Neural cell (in vitro differentiated cells): Measurements from ENCODE around the gene SEMA4F. TPM values are rescaled to one million over a fixed set of nuclear protein-coding genes. Genes with fewer than 3 reads are reported as not detected.

Source experiments
- H2AFZ ChIP-seq: fragments of 200-600, 300-800 bp; sonication (generic), shearing (Covaris generic); 2 replicates; pipeline ENCODE4 v1.6.0; 2014; ENCODE audit warnings: low read depth, mild to moderate bottlenecking, antibody characterized with exemption, low read length, moderate library complexity
- H3F3A ChIP-seq: fragments of 200-600 bp; shearing (Covaris generic); 2 replicates; pipeline ENCODE4 v1.6.1; 2016; ENCODE audit warnings: mild to moderate bottlenecking, moderate library complexity, mixed read lengths, antibody characterized with exemption, low read length; ENCODE audit not compliant: insufficient read depth, poor library complexity, severe bottlenecking
- H3K27ac ChIP-seq: fragments of 200-600, 300-800 bp; sonication (generic), shearing (Covaris generic); 2 replicates; pipeline ENCODE4 v1.5.1; 2014; ENCODE audit warnings: mild to moderate bottlenecking, low read length, moderate library complexity
- H3K27me3 ChIP-seq: fragments of 300-800, 200-600 bp; sonication (generic), shearing (Covaris generic); 2 replicates; pipeline ENCODE4 v1.6.0; 2014; ENCODE audit warnings: mild to moderate bottlenecking, low read depth, low read length, moderate library complexity; ENCODE audit not compliant: insufficient read depth
- H3K36me3 ChIP-seq: fragments of 300-800, 200-600 bp; sonication (generic), shearing (Covaris generic); 2 replicates; pipeline ENCODE4 v1.5.1; 2014; ENCODE audit warnings: mild to moderate bottlenecking, antibody characterized with exemption, low read length, moderate library complexity; ENCODE audit not compliant: insufficient read depth
- H3K4me2 ChIP-seq: fragments of 300-800, 200-600 bp; sonication (generic), shearing (Covaris generic); 2 replicates; pipeline ENCODE4 v1.6.0; 2014; ENCODE audit warnings: mild to moderate bottlenecking, low read length
- H3K4me3 ChIP-seq: fragments of 300-800, 200-600 bp; sonication (generic), shearing (Covaris generic); 2 replicates; pipeline ENCODE4 v1.5.1; 2014; ENCODE audit warnings: mild to moderate bottlenecking, low read length, moderate library complexity
- H3K79me2 ChIP-seq: fragments of 200-600 bp; shearing (Covaris generic); replicated peaks from 2 replicates; pipeline ENCODE4 v1.6.0; 2014; ENCODE audit warnings: mild to moderate bottlenecking, low read length, moderate library complexity; ENCODE audit not compliant: insufficient read depth
- H3K9ac ChIP-seq: fragments of 300-800, 200-600 bp; sonication (generic), shearing (Covaris generic); 2 replicates; pipeline ENCODE4 v1.6.1; 2016; ENCODE audit warnings: mild to moderate bottlenecking, low read length, mixed read lengths
- H3K9me2 ChIP-seq: fragments of 200-600 bp; shearing (Covaris generic); 2 replicates; pipeline ENCODE4 v1.6.1; 2016; ENCODE audit warnings: mild to moderate bottlenecking, low read length, mixed read lengths; ENCODE audit not compliant: insufficient read depth
- H3K9me3 ChIP-seq: fragments of 200-600, 300-800 bp; sonication (generic), shearing (Covaris generic); 2 replicates; pipeline ENCODE4 v1.6.1; 2016; ENCODE audit warnings: mild to moderate bottlenecking, mixed run types, low read length, moderate library complexity, mixed read lengths
- H4K20me1 ChIP-seq: fragments of 200-600 bp; shearing (Covaris generic); 2 replicates; pipeline ENCODE4 v1.6.1; 2016; ENCODE audit warnings: mild to moderate bottlenecking, mixed run types; ENCODE audit not compliant: insufficient read depth
- CTCF ChIP-seq: fragments of 450-650 bp; IDR thresholded peaks from 2 replicates; pipeline ENCODE4 v1.5.1; 2014; ENCODE audit warnings: antibody characterized with exemption, mild to moderate bottlenecking, moderate library complexity; ENCODE audit not compliant: poor library complexity, severe bottlenecking
- EP300 ChIP-seq: fragments of 450-650 bp; conservative IDR thresholded peaks from 2 replicates; pipeline ENCODE4 v1.6.1; 2014; ENCODE audit warnings: antibody characterized with exemption, mild to moderate bottlenecking, moderate library complexity; ENCODE audit not compliant: poor library complexity, severe bottlenecking
- EZH2 ChIP-seq: fragments of 200-600, 300-800 bp; shearing (Covaris generic), sonication (generic); IDR thresholded peaks from 2 replicates; pipeline ENCODE4 v1.6.1; 2014; ENCODE audit warnings: antibody characterized with exemption, low read length, borderline replicate concordance, mild to moderate bottlenecking; ENCODE audit not compliant: insufficient read depth, poor library complexity, severe bottlenecking
- MXI1 ChIP-seq: fragments of 450-650 bp; conservative IDR thresholded peaks from 2 replicates; pipeline ENCODE4 v1.6.1; 2014; ENCODE audit warnings: antibody characterized with exemption, mild to moderate bottlenecking; ENCODE audit not compliant: poor library complexity, severe bottlenecking
- POLR2AphosphoS5 ChIP-seq: IDR thresholded peaks from 2 replicates; pipeline ENCODE4 v1.6.1; 2012
- RAD21 ChIP-seq: fragments of 450-650 bp; conservative IDR thresholded peaks from 2 replicates; pipeline ENCODE4 v1.6.1; 2014; ENCODE audit warnings: antibody characterized with exemption, mild to moderate bottlenecking, moderate library complexity
- SMC3 ChIP-seq: fragments of 450-650 bp; conservative IDR thresholded peaks from 2 replicates; pipeline ENCODE4 v1.6.1; 2014; ENCODE audit warnings: antibody characterized with exemption, mild to moderate bottlenecking, moderate library complexity; ENCODE audit not compliant: poor library complexity
- TAF1 ChIP-seq: IDR thresholded peaks from 2 replicates; pipeline ENCODE4 v1.6.1; 2012; ENCODE audit warnings: low read depth
- polyA plus RNA-seq: library from polyadenylated mRNA; depleted of rRNA; stranded (reverse); fragments of >200 nt; gene quantifications from 2 replicates; pipeline ENCODE4 v1.2.3, GENCODE V29; 2014
- TF ChIP-seq, protein P1 (sequence below): IDR thresholded peaks from 2 replicates; pipeline ENCODE4 v1.6.1; 2012; ENCODE audit warnings: borderline replicate concordance

SEMA4F gene
- polyA plus RNA-seq, 1 donor from 2014 or later = 18.2 TPM

DNA sequence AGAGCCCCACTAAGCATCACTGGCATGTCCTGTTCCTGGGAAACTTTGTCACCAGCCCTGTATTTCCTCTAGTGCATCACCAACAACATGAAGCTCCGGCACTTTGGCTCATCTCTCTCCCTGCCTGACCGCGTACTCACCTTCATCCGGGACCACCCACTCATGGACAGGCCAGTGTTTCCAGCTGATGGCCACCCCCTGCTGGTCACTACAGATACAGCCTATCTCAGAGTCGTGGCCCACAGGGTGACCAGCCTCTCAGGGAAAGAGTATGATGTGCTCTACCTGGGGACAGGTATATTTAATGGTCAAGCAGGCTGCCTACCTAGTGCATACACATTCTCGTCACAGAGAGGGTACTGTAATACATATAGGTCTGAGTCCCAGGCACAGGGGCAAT lies 21.0 kb downstream of the SEMA4F start:
- Histone ChIP-seq H3K9me3 (no peaks in the 10 kb centered on the region), H3K27ac (no peak overlapping the region), H3K27me3 (no peaks in the 10 kb centered on the region), H3K9ac (no peak overlapping the region), H3K79me2 (no peaks in the 10 kb centered on the region), H4K20me1 (no peaks in the 10 kb centered on the region), H3K36me3 (peaks cover 9% of the 10 kb centered on the region), H2AFZ (no peak overlapping the region), H3K4me3 (no peak overlapping the region), H3K9me2 (no peaks in the 10 kb centered on the region), H3K4me2 (no peak overlapping the region), H3F3A (no peaks in the 10 kb centered on the region)
- TF ChIP-seq RAD21 (no peak), MXI1 (no peak), POLR2AphosphoS5 (no peak), EP300 (no peak), EZH2 (no peak), SMC3 (no peak), CTCF (no peak), TAF1 (no peak)
- TF ChIP-seq, protein P1, sequence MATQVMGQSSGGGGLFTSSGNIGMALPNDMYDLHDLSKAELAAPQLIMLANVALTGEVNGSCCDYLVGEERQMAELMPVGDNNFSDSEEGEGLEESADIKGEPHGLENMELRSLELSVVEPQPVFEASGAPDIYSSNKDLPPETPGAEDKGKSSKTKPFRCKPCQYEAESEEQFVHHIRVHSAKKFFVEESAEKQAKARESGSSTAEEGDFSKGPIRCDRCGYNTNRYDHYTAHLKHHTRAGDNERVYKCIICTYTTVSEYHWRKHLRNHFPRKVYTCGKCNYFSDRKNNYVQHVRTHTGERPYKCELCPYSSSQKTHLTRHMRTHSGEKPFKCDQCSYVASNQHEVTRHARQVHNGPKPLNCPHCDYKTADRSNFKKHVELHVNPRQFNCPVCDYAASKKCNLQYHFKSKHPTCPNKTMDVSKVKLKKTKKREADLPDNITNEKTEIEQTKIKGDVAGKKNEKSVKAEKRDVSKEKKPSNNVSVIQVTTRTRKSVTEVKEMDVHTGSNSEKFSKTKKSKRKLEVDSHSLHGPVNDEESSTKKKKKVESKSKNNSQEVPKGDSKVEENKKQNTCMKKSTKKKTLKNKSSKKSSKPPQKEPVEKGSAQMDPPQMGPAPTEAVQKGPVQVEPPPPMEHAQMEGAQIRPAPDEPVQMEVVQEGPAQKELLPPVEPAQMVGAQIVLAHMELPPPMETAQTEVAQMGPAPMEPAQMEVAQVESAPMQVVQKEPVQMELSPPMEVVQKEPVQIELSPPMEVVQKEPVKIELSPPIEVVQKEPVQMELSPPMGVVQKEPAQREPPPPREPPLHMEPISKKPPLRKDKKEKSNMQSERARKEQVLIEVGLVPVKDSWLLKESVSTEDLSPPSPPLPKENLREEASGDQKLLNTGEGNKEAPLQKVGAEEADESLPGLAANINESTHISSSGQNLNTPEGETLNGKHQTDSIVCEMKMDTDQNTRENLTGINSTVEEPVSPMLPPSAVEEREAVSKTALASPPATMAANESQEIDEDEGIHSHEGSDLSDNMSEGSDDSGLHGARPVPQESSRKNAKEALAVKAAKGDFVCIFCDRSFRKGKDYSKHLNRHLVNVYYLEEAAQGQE = no peak

- Histone ChIP-seq H4K20me1 (no peaks in the 10 kb centered on the region), H3F3A (no peaks in the 10 kb centered on the region), H3K9ac (no peak overlapping the region), H3K27me3 (no peaks in the 10 kb centered on the region), H3K27ac (no peak overlapping the region), H3K4me3 (no peak overlapping the region), H3K4me2 (no peak overlapping the region), H3K79me2 (no peaks in the 10 kb centered on the region), H3K9me3 (no peaks in the 10 kb centered on the region), H3K36me3 (peaks cover 10% of the 10 kb centered on the region), H2AFZ (no peak overlapping the region), H3K9me2 (no peaks in the 10 kb centered on the region)
- TF ChIP-seq, protein P1 = no peak
- TF ChIP-seq MXI1 = no peak
These were observed 22.3 kb downstream of the SEMA4F start for GRCh38 chr2:74676331-74676730.
